Fibroblast of lung (primary cell): ENCODE measurements around the gene CHMP4B.

Source experiments
- EZH2 ChIP-seq: IDR thresholded peaks from 2 replicates; pipeline ENCODE4 v1.5.1; 2012; ENCODE audit warnings: low read length, control low read depth, mild to moderate bottlenecking; ENCODE audit errors: missing control alignments
- TF ChIP-seq, protein P1 (sequence below), 2 donors: IDR thresholded peaks in 1 of 2; conservative IDR thresholded peaks in 1 of 2; 1 replicate in 1 of 2; 2 replicates in 1 of 2; pipeline ENCODE4 v1.5.1; 2011 to 2012; ENCODE audit warnings: low read length in 2 of 2, control low read depth in 1 of 2, inconsistent platforms in 1 of 2, low read depth in 1 of 2, mild to moderate bottlenecking in 1 of 2

GRCh38 chr20:33777816-33778215, 33.3 kb upstream of the CHMP4B start:
- TF ChIP-seq, protein P1, sequence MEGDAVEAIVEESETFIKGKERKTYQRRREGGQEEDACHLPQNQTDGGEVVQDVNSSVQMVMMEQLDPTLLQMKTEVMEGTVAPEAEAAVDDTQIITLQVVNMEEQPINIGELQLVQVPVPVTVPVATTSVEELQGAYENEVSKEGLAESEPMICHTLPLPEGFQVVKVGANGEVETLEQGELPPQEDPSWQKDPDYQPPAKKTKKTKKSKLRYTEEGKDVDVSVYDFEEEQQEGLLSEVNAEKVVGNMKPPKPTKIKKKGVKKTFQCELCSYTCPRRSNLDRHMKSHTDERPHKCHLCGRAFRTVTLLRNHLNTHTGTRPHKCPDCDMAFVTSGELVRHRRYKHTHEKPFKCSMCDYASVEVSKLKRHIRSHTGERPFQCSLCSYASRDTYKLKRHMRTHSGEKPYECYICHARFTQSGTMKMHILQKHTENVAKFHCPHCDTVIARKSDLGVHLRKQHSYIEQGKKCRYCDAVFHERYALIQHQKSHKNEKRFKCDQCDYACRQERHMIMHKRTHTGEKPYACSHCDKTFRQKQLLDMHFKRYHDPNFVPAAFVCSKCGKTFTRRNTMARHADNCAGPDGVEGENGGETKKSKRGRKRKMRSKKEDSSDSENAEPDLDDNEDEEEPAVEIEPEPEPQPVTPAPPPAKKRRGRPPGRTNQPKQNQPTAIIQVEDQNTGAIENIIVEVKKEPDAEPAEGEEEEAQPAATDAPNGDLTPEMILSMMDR (conservative IDR thresholded peaks at IDR 0.05 in 1 of 2, IDR thresholded peaks at IDR 0.05 in 1 of 2; ENCODE audit: low read depth in 1 of 2, low read length in 2 of 2), result no peak
- no peak for TF ChIP-seq EZH2
